ENCODE measurements around the gene MYRFL. TPM values are rescaled to one million over a fixed set of nuclear protein-coding genes. Genes with fewer than 3 reads are reported as not detected.

MYRFL gene
- total RNA-seq, 1 donor from 2014 or later = not detected

GRCh38 chr12:69952890-69953289 lies 127.9 kb downstream of the MYRFL start:
- Mint-ChIP-seq H3K27me3 (no peaks in the 10 kb centered on the region), H3K4me3 (no peak overlapping the region), H3K4me1 (no peaks in the 10 kb centered on the region), H3K27ac (no peak overlapping the region), H3K36me3 (ENCODE audit: low read depth) (no peaks in the 10 kb centered on the region), H3K9me3 (peaks cover 4% of the 10 kb centered on the region)
- ChIA-PET CTCF (no interaction called here), POLR2A (no interaction called here)
- intact Hi-C loops (cut with micrococcal nuclease) = no loop called here
- ATAC-seq (ENCODE audit: low read depth) = no peak
- TF ChIP-seq, protein P1, sequence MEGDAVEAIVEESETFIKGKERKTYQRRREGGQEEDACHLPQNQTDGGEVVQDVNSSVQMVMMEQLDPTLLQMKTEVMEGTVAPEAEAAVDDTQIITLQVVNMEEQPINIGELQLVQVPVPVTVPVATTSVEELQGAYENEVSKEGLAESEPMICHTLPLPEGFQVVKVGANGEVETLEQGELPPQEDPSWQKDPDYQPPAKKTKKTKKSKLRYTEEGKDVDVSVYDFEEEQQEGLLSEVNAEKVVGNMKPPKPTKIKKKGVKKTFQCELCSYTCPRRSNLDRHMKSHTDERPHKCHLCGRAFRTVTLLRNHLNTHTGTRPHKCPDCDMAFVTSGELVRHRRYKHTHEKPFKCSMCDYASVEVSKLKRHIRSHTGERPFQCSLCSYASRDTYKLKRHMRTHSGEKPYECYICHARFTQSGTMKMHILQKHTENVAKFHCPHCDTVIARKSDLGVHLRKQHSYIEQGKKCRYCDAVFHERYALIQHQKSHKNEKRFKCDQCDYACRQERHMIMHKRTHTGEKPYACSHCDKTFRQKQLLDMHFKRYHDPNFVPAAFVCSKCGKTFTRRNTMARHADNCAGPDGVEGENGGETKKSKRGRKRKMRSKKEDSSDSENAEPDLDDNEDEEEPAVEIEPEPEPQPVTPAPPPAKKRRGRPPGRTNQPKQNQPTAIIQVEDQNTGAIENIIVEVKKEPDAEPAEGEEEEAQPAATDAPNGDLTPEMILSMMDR (IDR thresholded peaks at IDR 0.05) = no peak
- DNase-seq = no peak

DNA sequence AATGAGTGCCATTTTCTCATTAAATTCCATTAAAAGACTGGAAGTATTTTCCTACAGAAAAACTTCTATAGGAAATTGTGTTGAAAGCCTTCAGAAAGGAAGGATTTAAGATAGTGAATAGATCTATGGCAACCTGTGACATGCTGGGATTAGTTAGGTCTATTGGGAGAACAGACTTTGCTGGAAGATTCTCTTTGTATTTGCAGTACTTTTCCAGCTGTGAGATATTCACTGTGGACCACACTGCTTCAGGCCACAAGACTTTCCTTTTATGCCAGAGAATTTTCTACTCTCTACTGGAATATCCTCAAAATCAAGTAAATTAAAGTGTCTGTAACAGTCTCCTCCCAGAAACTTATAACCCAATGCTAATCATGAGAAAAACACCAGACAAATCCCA lies 136.2 kb downstream of the MYRFL start:
- Mint-ChIP-seq H3K9me3 (no peaks in the 10 kb centered on the region), H3K36me3 (ENCODE audit: low read depth) (no peaks in the 10 kb centered on the region), H3K4me3 (no peak overlapping the region), H3K27me3 (no peaks in the 10 kb centered on the region), H3K4me1 (no peaks in the 10 kb centered on the region), H3K27ac (no peak overlapping the region)
- ATAC-seq (ENCODE audit: low read depth) = no peak
- intact Hi-C loops (cut with micrococcal nuclease) = no loop called here
- TF ChIP-seq, protein P1 (IDR thresholded peaks at IDR 0.05) = no peak
- no peak for DNase-seq
- POLR2A ChIA-PET = no interaction called here
- CTCF ChIA-PET = no interaction called here

DNA sequence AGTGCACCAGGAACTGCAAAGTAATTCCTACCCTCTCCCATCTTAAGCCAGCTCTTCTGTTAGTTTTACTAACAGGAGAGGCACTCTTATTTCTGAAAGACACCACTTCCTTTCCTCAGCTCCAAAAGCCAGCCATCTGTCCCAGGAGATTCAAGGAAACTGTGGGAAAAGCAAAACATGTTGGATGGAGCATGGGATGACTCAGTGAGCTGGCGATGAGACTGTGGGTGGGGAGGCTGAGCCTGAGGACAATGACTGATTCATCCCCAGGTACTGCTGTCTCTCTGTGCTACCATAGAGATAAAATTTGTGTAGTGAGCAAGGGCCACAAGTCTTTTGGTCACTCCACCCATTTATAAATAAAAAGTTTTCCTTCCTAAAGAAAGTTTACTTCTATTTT lies 141.4 kb downstream of the MYRFL start:
- CTCF ChIA-PET = no interaction called here
- H3K4me3 Mint-ChIP-seq = no peak overlapping the region
- intact Hi-C loops (cut with micrococcal nuclease) = no loop called here
- DNase-seq (no peak), ATAC-seq (ENCODE audit: low read depth) (no peak)
- no peaks in the 10 kb centered on the region for H3K27me3 Mint-ChIP-seq
- no peaks in the 10 kb centered on the region for H3K9me3 Mint-ChIP-seq
- H3K4me1 Mint-ChIP-seq = no peaks in the 10 kb centered on the region
- no peaks in the 10 kb centered on the region for H3K36me3 Mint-ChIP-seq (ENCODE audit: low read depth)
- no peak overlapping the region for H3K27ac Mint-ChIP-seq
- TF ChIP-seq, protein P1 (IDR thresholded peaks at IDR 0.05) = no peak
- POLR2A ChIA-PET = no interaction called here

GRCh38 chr12:69966839-69967238 lies 141.8 kb downstream of the MYRFL start:
- CTCF ChIA-PET = no interaction called here
- intact Hi-C loops (cut with micrococcal nuclease) = no loop called here
- H3K27me3 Mint-ChIP-seq = no peaks in the 10 kb centered on the region
- no peaks in the 10 kb centered on the region for H3K36me3 Mint-ChIP-seq (ENCODE audit: low read depth)
- ATAC-seq (ENCODE audit: low read depth) = no peak
- H3K9me3 Mint-ChIP-seq = no peaks in the 10 kb centered on the region
- no peak overlapping the region for H3K4me3 Mint-ChIP-seq
- TF ChIP-seq, protein P1 (IDR thresholded peaks at IDR 0.05) = no peak
- no peaks in the 10 kb centered on the region for H3K4me1 Mint-ChIP-seq
- no peak for DNase-seq
- no peak overlapping the region for H3K27ac Mint-ChIP-seq
- POLR2A ChIA-PET = no interaction called here

GRCh38 chr12:69969011-69969410 lies 144.0 kb downstream of the MYRFL start:
- H3K36me3 Mint-ChIP-seq (ENCODE audit: low read depth) = no peaks in the 10 kb centered on the region
- ATAC-seq (ENCODE audit: low read depth) (no peak), DNase-seq (no peak)
- no peaks in the 10 kb centered on the region for H3K9me3 Mint-ChIP-seq
- intact Hi-C loops (cut with micrococcal nuclease) = no loop called here
- no peaks in the 10 kb centered on the region for H3K27me3 Mint-ChIP-seq
- no peaks in the 10 kb centered on the region for H3K4me1 Mint-ChIP-seq
- H3K4me3 Mint-ChIP-seq = no peak overlapping the region
- TF ChIP-seq, protein P1 (IDR thresholded peaks at IDR 0.05) = no peak
- CTCF ChIA-PET = no interaction called here
- H3K27ac Mint-ChIP-seq = no peak overlapping the region
- POLR2A ChIA-PET = no interaction called here
